K562 (cell line): ENCODE data around the gene BOD1L1. TPM values are rescaled to one million over a fixed set of nuclear protein-coding genes. Genes with fewer than 3 reads are reported as not detected.

Experiments used
- AFF4 ChIP-seq: sonication (generic); formaldehyde crosslinking; IDR thresholded peaks from 2 replicates; pipeline ENCODE4 v1.8.0; 2023; ENCODE audit warnings: mild to moderate bottlenecking, missing genetic modification reagents
- CBFB ChIP-seq: sonication (generic); formaldehyde crosslinking; IDR thresholded peaks from 2 replicates; pipeline ENCODE4 v1.4.0; 2020; ENCODE audit warnings: mild to moderate bottlenecking, missing genetic modification reagents
- CREB3L1 ChIP-seq: fragments of 450-650 bp; IDR thresholded peaks from 2 replicates; pipeline ENCODE4 v1.6.1; 2014; ENCODE audit warnings: low read depth, mild to moderate bottlenecking, moderate library complexity, borderline replicate concordance
- KLF10 ChIP-seq: fragments of 250-450 bp; sonication (Bioruptor Pico); IDR thresholded peaks from 2 replicates; pipeline ENCODE4 v1.6.1; 2021; ENCODE audit warnings: matching md5 sums
- MLX ChIP-seq, 2 experiments: fragments of 450-650 bp in 1 of 2; sonication (generic) in 1 of 2; formaldehyde crosslinking; conservative IDR thresholded peaks; 2 replicates each; pipeline versions ENCODE4 v1.4.0 to v1.8.1; 2020 to 2022; ENCODE audit warnings: mild to moderate bottlenecking in 1 of 2, missing genetic modification reagents in 1 of 2
- RFX7 ChIP-seq: fragments of 250-450 bp; sonication (Bioruptor Pico); IDR thresholded peaks from 2 replicates; pipeline ENCODE4 v1.5.1; 2021; ENCODE audit warnings: mild to moderate bottlenecking
- SNAPC5 ChIP-seq: fragments of 250-450 bp; sonication (Bioruptor Pico); IDR thresholded peaks from 2 replicates; pipeline ENCODE4 v1.8.0; 2021; ENCODE audit warnings: moderate library complexity, mild to moderate bottlenecking, inconsistent platforms
- ZBTB26 ChIP-seq: fragments of 450-650 bp; formaldehyde crosslinking; IDR thresholded peaks from 2 replicates; pipeline ENCODE4 v1.4.0; 2022; ENCODE audit warnings: missing genetic modification characterization
- ZKSCAN8 ChIP-seq: fragments of 200-800 bp; sonication (Bioruptor generic); IDR thresholded peaks from 2 replicates; pipeline ENCODE4 v1.6.1; 2016; ENCODE audit warnings: missing genetic modification characterization, missing compliant biosample characterization
- ZNF407 ChIP-seq: fragments of 450-650 bp; IDR thresholded peaks from 2 replicates; pipeline ENCODE4 v1.6.1; 2016; ENCODE audit warnings: low read depth
- polyA plus RNA-seq, 8 experiments: library from polyadenylated mRNA; depleted of rRNA in 4 of 8; stranded (reverse) in 5 of 8; unstranded in 3 of 8; fragments of >200 nt; fragmentation: Nextera tagmentation in 2 of 8; fragmentation: Illumina TruSeq in 1 of 8; extraction: Ambion mirVana in 2 of 8; extraction: Trizol in 1 of 8; gene quantifications; 2 replicates each; pipeline versions ENCODE4 v1.2.1 to v1.2.3, GENCODE V29; 2011 to 2014; ENCODE audit warnings: inconsistent platforms in 1 of 8, missing spikeins in 1 of 8
- total RNA-seq, 7 experiments: library from RNA; depleted of rRNA in 6 of 7; stranded (reverse); fragments of >200 nt in 6 of 7; fragmentation: Illumina TruSeq in 2 of 7; extraction: Trizol in 2 of 7; gene quantifications; 2 replicates each; pipeline versions ENCODE4 v1.2.1 to v1.2.3, GENCODE V29; 2011 to 2021; ENCODE audit warnings: low replicate concordance in 1 of 7

BOD1L1 gene
- total and polyA plus RNA-seq, 9 of the 15 experiments (the other 6 are each of a cell fraction or from before 2014, with no cell fraction given), result 4.8 to 23.2 (median 17.7) TPM

GRCh38 chr4:13525606-13526281 lies 101.8 kb downstream of the BOD1L1 start (continued):
- TF ChIP-seq CREB3L1 (no peak), KLF10 (CRISPR knock-in tag) (no peak), CBFB (CRISPR knock-in tag) (no peak), ZNF407 (no peak), AFF4 (CRISPR knock-in tag) (no peak), ZBTB26 (CRISPR knock-in tag) (no peak), MLX (CRISPR knock-in tag; conservative IDR thresholded peaks at IDR 0.05) (no peak), ZKSCAN8 (no peak), SNAPC5 (CRISPR knock-in tag) (no peak), RFX7 (no peak)
